HL-60 (cell line): Measurements from ENCODE around the gene PPP2R5C.

ENCODE experiments used
- DNase-seq, 2 experiments: peaks; one replicate each; pipeline ENCODE4 v3.0.0-alpha.2; 2010 to 2020; ENCODE audit warnings: low read depth in 1 of 2, low spot score in 1 of 2
- H3K27ac ChIP-seq: fragments of 250-450 bp; sonication (Bioruptor Pico); replicated peaks from 2 replicates; pipeline ENCODE4 v1.5.1; 2020; ENCODE audit warnings: mild to moderate bottlenecking, moderate library complexity
- H3K27me3 ChIP-seq: fragments of 250-450 bp; sonication (Bioruptor Pico); 2 replicates; pipeline ENCODE4 v1.5.1; 2021; ENCODE audit warnings: mild to moderate bottlenecking, moderate library complexity; ENCODE audit not compliant: insufficient read depth, poor library complexity, severe bottlenecking
- H3K4me3 ChIP-seq: replicated peaks from 2 replicates; pipeline ENCODE4 v1.5.1; 2011; ENCODE audit warnings: mild to moderate bottlenecking, control low read depth, low read length; ENCODE audit not compliant: insufficient read depth
- GABPA ChIP-seq: IDR thresholded peaks from 2 replicates; pipeline ENCODE4 v1.6.1; 2012; ENCODE audit warnings: low read depth
- POLR2AphosphoS5 ChIP-seq: IDR thresholded peaks from 2 replicates; pipeline ENCODE4 v1.6.1; 2012; ENCODE audit warnings: low read depth
- SPI1 ChIP-seq: IDR thresholded peaks from 2 replicates; pipeline ENCODE4 v1.6.1; 2012; ENCODE audit warnings: low read depth, mild to moderate bottlenecking, borderline replicate concordance
- TF ChIP-seq, protein P1 (sequence below): IDR thresholded peaks from 2 replicates; pipeline ENCODE4 v1.6.1; 2012; ENCODE audit warnings: low read depth; ENCODE audit not compliant: insufficient replicate concordance
- TF ChIP-seq, protein P2 (sequence below): IDR thresholded peaks from one replicate; pipeline ENCODE4 v1.5.1; 2011; ENCODE audit warnings: low read length, control low read depth, inconsistent platforms; ENCODE audit not compliant: insufficient read depth

The PPP2R5C gene

DNA sequence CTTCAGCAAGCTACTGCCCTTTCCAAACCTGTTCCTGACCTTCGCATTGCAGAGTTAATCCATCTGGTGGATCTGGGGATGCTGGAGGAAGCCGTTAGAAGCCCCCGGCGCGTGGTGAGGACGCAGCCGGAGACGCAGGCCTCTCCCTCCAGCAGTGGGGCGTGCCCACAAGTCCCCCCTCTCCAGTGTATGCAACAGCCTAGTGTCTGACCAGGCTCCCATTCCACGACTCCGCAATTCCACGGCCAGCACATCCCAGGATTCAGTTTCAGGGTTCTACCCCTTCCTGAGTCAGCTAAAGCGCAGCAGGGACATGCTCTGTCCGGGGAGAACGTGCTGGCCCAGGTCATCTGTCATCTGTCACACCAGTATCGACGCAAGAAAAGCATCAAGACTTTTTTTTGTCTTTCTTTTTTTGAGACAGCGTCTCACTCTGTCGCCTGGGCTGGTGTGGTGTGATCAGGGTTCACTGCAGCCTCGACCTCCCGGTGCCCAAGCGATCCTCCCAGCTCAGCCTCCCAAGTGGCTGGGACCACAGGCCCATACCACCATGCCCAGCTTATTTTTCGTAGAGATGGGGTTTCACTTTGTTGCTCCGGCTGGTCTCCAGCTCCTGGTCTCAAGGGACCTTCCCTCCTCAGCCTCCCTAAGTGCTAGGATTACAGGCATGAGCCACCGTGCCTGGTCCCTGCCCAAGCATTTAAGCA, 194.8 kb downstream of the PPP2R5C start:
- Histone ChIP-seq H3K4me3 (no peak overlapping the region), H3K27ac (no peak overlapping the region), H3K27me3 (no peaks in the 10 kb centered on the region)
- DNase-seq: no peak
- TF ChIP-seq, protein P1, sequence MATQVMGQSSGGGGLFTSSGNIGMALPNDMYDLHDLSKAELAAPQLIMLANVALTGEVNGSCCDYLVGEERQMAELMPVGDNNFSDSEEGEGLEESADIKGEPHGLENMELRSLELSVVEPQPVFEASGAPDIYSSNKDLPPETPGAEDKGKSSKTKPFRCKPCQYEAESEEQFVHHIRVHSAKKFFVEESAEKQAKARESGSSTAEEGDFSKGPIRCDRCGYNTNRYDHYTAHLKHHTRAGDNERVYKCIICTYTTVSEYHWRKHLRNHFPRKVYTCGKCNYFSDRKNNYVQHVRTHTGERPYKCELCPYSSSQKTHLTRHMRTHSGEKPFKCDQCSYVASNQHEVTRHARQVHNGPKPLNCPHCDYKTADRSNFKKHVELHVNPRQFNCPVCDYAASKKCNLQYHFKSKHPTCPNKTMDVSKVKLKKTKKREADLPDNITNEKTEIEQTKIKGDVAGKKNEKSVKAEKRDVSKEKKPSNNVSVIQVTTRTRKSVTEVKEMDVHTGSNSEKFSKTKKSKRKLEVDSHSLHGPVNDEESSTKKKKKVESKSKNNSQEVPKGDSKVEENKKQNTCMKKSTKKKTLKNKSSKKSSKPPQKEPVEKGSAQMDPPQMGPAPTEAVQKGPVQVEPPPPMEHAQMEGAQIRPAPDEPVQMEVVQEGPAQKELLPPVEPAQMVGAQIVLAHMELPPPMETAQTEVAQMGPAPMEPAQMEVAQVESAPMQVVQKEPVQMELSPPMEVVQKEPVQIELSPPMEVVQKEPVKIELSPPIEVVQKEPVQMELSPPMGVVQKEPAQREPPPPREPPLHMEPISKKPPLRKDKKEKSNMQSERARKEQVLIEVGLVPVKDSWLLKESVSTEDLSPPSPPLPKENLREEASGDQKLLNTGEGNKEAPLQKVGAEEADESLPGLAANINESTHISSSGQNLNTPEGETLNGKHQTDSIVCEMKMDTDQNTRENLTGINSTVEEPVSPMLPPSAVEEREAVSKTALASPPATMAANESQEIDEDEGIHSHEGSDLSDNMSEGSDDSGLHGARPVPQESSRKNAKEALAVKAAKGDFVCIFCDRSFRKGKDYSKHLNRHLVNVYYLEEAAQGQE: no peak
- TF ChIP-seq, protein P2, sequence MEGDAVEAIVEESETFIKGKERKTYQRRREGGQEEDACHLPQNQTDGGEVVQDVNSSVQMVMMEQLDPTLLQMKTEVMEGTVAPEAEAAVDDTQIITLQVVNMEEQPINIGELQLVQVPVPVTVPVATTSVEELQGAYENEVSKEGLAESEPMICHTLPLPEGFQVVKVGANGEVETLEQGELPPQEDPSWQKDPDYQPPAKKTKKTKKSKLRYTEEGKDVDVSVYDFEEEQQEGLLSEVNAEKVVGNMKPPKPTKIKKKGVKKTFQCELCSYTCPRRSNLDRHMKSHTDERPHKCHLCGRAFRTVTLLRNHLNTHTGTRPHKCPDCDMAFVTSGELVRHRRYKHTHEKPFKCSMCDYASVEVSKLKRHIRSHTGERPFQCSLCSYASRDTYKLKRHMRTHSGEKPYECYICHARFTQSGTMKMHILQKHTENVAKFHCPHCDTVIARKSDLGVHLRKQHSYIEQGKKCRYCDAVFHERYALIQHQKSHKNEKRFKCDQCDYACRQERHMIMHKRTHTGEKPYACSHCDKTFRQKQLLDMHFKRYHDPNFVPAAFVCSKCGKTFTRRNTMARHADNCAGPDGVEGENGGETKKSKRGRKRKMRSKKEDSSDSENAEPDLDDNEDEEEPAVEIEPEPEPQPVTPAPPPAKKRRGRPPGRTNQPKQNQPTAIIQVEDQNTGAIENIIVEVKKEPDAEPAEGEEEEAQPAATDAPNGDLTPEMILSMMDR: no peak
- TF ChIP-seq POLR2AphosphoS5: no peak
- TF ChIP-seq GABPA: no peak
- TF ChIP-seq SPI1: no peak

DNA sequence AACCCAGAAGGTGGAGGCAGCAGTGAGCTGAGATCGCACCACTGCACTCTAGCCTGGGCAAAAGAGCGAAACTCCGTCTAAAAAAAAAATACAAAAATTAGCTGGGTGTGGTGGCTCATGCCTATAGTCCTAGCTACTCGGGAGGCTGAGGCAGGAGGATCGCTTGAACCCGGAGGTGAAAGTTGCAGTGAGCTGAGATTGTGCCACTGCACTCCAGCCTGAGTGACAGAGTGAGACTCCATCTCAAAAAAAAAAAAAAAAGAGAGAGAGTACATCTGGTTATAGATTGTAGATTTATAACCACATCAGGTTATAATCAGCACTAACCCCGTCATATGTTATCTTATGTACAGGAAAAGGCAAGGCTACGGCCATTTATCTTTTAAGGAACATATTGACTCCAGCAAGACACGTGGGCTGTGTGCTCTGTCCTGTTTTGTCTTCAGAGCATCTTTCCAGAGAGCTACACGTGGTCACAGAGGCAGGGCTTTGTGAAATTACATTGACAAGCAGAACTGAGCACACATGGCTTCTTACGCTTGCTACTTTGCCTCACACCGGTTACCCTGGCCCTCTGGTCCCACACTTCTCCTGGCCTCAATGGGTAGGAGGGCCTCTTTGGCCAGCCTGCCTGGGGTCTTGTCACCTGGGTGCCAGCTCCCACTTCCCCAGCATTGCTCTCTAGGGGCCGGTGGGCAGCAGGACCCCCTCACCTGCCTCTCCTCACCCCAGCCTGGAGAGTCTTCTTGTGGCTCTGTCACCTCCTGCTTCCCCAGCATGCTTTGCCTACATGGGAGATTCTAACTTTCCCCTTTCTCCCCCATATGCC, 196.1 kb downstream of the PPP2R5C start:
- Histone ChIP-seq H3K27me3 (no peaks in the 10 kb centered on the region), H3K27ac (no peak overlapping the region), H3K4me3 (no peak overlapping the region)
- DNase-seq: no peak
- TF ChIP-seq POLR2AphosphoS5 (no peak), SPI1 (no peak), GABPA (no peak)
- TF ChIP-seq, protein P1: no peak
- TF ChIP-seq, protein P2: no peak

DNA sequence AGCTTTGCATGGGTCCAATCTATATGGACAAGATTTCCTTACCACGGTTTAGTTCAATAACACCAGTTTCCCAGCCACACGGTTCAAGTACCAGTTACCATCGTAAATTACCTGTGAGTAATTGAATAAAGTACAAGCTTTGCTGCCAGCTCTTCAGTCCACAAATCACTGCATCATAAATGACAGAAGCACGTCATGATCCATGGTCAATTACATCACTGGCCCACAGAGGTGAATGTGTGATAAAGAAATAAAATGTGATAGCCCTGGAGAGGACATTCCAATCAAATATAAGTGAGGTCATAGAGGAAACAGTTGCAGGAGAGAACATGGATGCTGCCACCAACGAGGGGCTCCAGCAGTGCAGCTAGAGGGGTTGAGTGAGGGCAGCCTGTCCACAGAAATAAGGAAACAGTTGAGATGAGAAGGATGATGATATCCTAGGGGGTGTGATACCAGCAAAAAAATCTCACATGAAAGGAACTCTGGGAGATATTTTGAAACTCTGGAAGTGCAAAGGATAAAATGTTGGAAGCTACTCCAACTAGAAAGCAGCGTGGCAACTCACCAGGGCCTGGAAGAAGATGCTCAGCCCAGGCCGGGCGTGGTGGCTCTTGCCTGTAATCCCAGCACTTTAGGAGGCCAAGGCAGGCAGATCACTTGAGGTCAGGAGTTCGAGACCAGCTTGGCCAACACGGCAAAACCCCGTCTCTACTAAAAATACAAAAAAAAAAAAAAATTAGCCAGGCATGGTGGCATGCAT, 197.1 kb downstream of the PPP2R5C start:
- no peak overlapping the region for H3K27ac ChIP-seq
- TF ChIP-seq, protein P1: no peak
- TF ChIP-seq, protein P2: no peak
- no peak for TF ChIP-seq GABPA
- TF ChIP-seq SPI1: no peak
- no peak for TF ChIP-seq POLR2AphosphoS5
- DNase-seq: no peak

More for the DNA sequence above, 197.1 kb downstream of the PPP2R5C start:
- Histone ChIP-seq H3K27me3 (no peaks in the 10 kb centered on the region), H3K4me3 (no peak overlapping the region)
